HuH-7 (cell line): ENCODE results near the gene RSPH6A.
"Not testable (repeated sequence)": the region's sequence is repeated elsewhere in the genome, so short reads cannot be mapped to it uniquely, and the experiment has no call there.

Experiments
- DNase-seq: peaks from one replicate; pipeline ENCODE4 v3.0.0; 2011; ENCODE audit warnings: low spot score

Gene RSPH6A

DNA sequence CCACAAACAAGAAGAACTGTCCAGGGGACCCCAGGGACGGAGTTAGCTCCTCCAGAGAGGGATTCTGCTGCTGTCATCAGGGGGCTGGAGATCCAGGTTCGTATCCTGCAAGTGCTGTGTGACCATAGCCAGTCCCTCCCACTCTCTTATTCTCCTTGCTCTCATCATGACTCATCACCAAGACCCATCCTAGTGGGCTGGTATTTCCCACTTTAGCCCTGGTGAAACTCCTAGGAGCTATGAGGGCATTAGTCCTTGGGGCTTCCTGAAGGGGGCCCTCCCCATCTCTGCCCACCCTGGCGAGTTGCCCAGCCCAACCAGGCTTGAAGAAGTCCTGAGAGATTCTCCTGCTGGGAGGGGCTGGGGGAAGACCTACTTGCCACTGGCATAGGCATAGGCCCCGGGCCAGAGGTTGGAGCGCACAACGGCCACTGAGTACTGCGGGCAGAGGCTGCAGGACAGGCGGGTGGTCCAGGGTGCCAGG is 15.0 kb downstream of the RSPH6A start:
- DNase-seq: no peak

DNA sequence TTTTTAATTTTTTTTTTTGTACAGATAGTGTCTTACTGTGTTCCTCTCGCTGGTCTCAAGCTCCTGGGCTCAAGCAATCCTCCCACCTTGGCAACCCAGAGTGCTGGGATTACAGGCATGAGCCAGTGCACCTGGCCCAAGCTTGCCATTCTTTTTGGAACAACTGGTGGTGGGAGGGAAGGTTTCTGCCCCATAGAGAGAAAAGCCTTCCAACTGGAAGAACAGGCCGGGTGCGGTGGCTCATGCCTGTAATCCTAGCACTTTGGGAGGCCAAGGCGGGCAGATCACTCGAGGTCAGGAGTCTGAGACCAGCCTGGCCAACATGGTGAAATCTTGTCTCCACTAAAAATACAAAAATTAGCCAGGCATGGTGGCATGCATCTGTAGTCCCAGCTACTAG is 15.6 kb downstream of the RSPH6A start:
- DNase-seq: not testable (repeated sequence)

DNA sequence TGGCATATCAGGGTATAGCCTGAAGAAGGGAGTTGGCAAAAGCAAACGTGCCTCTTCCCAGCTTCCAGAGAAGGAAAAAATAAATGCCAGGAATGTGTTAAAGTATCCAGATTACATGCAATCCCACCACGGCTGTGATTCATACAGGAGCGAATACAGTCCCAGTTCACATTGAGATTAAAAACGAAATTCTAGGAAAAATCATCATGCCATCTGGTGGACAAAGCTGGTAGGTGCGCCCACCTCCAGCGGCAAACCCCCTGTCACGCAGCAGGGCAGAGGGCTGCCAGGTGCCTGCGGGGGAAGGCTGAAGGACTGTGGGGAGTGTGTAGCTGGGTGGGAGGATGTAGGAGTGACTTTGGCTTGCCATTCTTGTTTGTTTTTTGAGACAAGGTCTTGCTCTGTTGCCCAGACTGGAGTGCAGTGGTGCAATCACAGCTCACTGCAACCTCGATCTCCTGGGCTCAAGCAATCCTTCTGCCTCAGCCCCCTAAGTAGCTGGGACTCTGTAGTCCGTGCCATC is 16.1 kb downstream of the RSPH6A start:
- DNase-seq: peak; percentile 82

GRCh38 chr19:45794627-45795026 is 20.5 kb downstream of the RSPH6A start:
- no peak for DNase-seq

DNA sequence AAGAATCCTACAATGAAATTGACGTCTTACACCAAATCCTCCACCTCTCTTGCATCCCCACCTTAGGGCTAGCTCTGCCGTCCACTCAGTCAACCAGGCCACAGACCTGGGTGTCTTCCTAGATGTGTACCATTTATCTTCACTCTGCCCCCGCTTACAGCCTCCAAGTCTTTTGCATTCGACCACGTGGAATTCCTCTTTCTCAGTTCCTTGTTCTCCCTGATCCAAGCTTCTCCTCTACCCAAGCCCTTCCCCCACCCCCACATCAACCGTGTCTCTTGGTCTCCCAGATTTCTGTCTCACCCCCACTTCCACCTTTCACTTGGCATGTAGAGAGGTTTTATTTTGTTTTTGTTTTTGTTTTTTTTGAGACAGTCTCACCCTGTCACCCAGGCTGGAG is 21.2 kb downstream of the RSPH6A start:
- DNase-seq: no peak

- no peak for DNase-seq
Measured at GRCh38 chr19:45793178-45793564, 21.9 kb downstream of the RSPH6A start.

GRCh38 chr19:45792470-45793177 is 22.5 kb downstream of the RSPH6A start, which contains the start of gene DMWD:
TSS of gene DMWD (minus strand) at chr19:45792845. CDS start at chr19:45792756, 89 bp downstream.
- DNase-seq: peak; percentile 96

DNA sequence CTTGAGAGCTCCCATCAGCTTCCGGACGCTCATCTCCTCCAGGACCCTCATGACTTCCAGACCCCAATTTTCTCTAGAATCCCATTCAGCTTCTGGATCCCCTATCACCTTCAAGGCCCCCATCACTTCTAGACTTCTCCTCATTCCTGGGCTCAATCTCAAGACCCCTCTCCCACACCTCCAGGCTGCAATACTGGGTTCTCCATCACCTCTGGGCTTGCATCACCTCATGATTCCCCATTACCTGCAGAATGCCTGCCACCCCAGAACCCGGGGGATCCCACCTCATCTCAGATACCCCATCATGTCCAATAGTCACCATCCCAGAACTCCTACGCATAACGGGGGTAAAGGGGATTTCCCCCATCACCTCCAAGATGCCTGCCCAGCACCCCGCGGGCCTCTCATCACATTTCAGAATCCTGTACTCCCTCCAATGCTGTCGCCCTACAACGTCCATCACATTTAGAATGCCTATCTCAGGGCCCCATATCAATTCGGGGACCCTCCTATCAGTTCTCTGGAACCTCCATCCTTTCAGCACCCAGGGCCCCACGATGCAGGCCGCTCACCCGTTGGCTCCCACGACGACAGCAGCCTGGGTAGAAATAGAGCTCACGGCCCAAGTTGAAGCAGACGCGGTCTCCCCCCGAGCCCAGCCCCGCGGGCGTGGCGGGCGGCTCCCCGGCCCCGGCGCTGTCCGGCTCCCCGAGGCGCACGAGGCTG is 23.2 kb downstream of the RSPH6A start:
- no peak for DNase-seq

DNA sequence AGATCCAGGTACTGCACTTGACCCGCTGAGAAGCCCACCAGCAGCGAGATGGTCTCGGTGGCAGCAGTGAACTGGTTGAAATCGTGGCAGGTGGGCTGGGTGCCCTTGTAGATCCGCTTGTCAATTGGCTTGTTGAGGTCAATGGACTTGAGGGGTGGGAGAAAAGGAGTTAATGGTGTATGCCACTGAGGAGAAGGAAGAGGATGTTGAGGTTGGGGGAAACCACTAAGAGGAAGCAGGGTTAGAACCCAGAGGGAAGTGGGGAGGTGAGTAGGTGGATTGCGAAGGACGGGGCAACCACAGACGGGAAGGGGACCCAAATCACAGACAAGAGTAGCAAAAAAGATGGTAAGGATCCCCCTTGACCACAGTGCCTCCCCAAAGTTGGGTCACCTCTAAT is 24.2 kb downstream of the RSPH6A start:
- DNase-seq: no peak

DNA sequence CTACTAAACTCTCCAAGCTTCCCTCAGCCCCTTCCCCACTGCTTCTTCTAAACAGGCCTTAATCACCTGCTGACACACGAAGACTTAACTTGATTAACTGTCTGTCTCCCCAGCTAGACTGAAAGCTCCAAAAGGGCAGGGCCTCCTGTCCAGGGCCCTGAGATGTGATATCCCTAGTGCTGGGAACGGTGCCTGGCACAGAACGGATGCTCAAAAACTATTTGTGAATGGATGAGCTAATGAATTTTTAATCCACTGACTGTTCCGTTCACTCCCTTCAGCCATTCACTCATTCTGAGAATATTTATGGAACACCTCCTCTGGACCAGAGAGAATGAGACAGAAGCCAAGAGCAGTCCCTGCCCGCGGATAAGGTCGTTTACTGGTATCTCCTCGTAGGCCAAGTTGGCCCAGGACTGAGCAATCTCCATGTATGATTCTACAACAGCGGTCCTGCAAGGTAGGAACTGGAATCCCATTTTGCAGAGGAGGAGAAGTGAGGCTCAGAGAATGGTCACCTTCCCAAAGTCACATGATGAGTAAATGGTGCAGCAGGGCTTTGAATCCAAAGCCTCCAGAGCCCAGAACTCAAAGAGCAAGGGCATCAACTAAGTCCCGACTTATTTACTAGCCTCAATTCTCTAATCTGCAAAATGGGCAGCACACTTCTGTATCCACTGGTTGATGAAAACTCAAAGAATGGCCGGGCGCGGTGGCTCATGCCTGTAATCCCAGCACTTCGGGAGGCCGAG is 25.9 kb downstream of the RSPH6A start:
- no peak for DNase-seq

- DNase-seq: no peak
Measured at GRCh38 chr19:45786533-45786894, 28.6 kb downstream of the RSPH6A start.

DNA sequence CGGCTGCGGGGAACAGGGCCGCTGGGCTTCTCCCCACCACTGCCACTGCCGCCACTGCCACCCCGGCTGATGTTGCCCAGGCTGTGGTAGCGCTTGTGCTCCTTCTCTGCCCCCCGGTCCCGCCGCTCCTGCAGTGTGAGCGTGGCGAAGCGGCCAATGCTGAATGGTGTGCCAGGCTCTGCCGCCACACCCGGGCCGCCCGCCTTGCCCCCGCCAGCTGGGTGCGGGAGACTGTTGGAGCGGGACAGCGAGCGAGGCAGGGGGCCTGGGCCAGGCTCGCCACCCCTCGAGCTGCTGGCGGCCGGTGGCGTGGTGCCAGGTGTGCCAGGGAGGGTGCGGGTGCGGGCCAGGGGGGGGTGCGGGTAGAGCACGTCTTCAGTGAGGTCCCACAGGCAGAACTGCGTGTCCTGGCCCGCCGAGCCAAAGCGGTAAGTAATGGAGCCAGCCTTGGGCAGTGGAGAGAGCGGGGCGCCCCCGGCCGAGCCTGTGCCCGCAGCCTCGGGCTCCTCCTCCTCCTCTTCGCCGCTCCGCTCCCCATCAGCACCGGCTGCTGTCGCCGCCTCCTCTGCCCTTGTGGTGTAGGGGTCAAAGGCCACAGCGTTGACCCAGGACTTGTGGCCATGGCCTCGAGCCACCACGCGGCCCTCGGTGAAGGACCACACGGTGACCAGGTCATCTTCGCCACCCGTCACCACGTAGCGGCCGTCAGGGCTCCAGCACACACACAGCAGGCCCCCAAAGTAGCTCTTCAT is 29.2 kb downstream of the RSPH6A start:
- DNase-seq: no peak

GRCh38 chr19:45785097-45785496 is 30.0 kb downstream of the RSPH6A start:
- no peak for DNase-seq

GRCh38 chr19:45784096-45784495 is 31.0 kb downstream of the RSPH6A start:
- no peak for DNase-seq

- no peak for DNase-seq
Measured at GRCh38 chr19:45782820-45783785, 32.0 kb downstream of the RSPH6A start.

DNA sequence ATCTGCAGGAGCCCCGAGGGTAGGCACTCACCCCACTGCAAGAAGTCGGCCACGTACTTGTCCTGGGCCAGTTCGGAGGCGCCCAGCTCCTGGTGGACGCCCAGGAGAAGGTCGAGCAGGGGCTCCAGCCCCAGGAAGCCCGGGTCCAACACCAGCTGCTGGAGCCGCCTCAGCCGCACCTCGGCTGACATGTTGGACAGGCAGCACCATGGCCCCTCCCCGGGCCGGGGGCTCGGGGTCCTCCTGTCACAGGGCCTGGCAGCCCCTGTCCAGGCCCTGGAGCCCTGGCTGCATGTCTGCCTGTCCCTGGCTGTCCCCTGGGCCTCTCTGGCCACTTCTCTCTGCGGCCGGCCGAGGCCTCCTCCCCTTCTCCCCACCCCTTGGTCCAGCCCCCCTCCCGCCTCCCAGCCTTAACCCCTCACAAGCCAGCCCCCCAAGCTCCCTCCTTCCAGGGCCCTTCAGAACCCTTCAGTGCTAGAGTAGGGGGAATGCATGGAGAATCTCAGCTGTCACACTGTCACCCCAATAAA is 32.9 kb downstream of the RSPH6A start, which contains the start of gene DMPK:
Gene DMPK, minus strand, starts transcription at position 329 of the 530 bp plus-strand sequence. Its CDS starts 138 bp downstream, at position 191.
- DNase-seq: no peak

DNA sequence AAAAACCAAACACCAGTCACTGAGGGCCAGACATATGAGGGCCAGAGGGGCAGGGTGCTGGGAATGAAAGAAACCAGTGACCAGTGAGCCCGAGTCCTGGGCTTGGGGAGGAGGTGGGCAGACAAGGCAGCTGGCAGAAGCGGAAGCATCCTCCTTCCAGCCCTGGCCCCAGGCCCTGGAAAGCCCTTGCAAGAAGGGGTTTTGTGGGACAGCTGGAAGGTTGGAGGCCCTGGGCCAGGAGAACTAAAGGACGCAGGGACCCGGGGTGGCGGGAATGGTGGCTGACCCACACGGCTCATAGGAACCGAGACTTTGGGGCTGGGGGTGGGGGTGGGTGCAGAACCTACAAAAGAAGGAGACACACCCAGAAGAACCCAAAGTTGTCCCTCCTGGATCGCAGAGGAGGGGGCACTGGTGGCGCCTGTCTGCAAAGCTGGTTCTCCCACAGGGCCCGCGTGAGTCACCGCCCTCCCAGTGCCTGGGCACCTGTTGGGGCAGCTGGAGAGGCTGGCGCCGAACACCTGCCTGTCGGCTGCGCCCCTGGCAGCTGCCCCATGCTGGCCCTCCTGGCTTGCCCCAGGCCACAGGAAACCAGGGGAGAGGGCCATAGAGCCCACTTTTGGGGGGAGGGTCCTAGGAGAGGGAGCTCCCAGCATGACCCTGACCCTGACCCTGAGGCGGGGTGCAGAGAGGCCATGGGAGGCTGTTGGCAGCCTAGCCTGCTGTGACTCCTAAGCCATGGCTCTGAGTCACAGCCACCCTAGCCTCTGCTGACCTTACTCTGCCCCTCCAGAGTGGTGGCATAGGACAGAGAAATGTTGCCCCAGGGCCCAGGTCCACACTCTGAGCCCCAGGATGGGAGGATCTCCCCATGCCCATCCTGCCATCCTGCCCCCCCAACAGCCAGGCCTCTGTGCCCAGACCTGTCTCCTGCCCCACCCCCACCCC is 33.6 kb downstream of the RSPH6A start:
- DNase-seq: no peak

GRCh38 chr19:45780448-45781213 is 34.5 kb downstream of the RSPH6A start:
- DNase-seq: peak; percentile 65
